Omental fat pad (tissue), 4 donors: ENCODE data around the gene GGTLC2. TPM values are rescaled to one million over a fixed set of nuclear protein-coding genes. Genes with fewer than 3 reads are reported as not detected.
A peak's percentile ranks its signal among the peaks of the same experiment; 100 is the strongest.
"Not testable (repeated sequence)": the region's sequence is repeated elsewhere in the genome, so short reads cannot be mapped to it uniquely, and the experiment has no call there.

Source experiments
- ATAC-seq: fragments of 150-250 bp; one replicate; pipeline ENCODE4 v1.9.1; 2016; ENCODE audit warnings: mild to moderate bottlenecking, moderate library complexity; ENCODE audit not compliant: low FRiP score
- DNase-seq: peaks from one replicate; pipeline ENCODE4 v3.0.0-alpha.2; 2019; ENCODE audit warnings: low spot score
- total RNA-seq, 4 donors: library from RNA; depleted of rRNA; stranded (reverse); fragments of >200 nt; gene quantifications; one replicate each; pipeline ENCODE4 v1.1.0, GENCODE V29; 2016
- TF ChIP-seq, protein P1 (sequence below), 3 donors: fragments of 450-650 bp; IDR thresholded peaks; one replicate each; pipeline ENCODE4 v1.5.1; 2016 to 2017; ENCODE audit warnings: antibody characterized with exemption in 3 of 3, mild to moderate bottlenecking in 3 of 3, moderate library complexity in 2 of 3

GGTLC2 gene
- total RNA-seq, 4 donors from 2014 or later: not detected

DNA sequence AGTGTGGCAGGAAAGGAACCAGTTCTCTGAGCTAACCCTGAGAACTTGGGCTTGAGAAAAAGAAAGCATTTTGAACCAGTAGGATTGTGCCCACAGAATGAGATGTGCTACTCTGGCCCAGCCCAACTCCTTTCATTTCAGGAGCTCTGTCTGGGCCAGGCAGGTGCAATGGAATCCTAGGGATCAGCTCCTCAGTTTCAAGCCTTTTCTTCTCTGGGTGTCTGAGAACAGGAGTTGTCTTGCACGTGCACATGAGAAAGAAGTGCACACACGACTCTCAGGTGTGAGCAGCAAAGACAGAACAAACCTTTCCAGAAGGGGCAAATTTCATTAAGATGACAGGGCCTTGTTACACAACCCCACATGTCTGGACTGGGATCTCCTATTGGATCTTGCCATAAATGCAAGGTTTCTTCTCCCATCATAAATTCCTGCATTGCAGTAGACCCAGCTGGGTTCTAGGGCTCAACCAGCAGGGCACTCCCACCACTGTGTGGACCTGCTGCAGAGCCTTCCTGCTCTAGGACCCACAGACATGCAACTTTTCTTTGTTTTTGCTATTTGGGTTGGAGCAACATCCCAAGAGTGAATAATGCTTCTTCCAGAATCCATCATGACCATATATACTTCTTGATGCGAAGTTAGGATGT lies 24.5 kb upstream of the GGTLC2 start:
- DNase-seq: no peak
- no peak for ATAC-seq
- TF ChIP-seq, protein P1, sequence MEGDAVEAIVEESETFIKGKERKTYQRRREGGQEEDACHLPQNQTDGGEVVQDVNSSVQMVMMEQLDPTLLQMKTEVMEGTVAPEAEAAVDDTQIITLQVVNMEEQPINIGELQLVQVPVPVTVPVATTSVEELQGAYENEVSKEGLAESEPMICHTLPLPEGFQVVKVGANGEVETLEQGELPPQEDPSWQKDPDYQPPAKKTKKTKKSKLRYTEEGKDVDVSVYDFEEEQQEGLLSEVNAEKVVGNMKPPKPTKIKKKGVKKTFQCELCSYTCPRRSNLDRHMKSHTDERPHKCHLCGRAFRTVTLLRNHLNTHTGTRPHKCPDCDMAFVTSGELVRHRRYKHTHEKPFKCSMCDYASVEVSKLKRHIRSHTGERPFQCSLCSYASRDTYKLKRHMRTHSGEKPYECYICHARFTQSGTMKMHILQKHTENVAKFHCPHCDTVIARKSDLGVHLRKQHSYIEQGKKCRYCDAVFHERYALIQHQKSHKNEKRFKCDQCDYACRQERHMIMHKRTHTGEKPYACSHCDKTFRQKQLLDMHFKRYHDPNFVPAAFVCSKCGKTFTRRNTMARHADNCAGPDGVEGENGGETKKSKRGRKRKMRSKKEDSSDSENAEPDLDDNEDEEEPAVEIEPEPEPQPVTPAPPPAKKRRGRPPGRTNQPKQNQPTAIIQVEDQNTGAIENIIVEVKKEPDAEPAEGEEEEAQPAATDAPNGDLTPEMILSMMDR (IDR thresholded peaks at IDR 0.05): no peak

DNA sequence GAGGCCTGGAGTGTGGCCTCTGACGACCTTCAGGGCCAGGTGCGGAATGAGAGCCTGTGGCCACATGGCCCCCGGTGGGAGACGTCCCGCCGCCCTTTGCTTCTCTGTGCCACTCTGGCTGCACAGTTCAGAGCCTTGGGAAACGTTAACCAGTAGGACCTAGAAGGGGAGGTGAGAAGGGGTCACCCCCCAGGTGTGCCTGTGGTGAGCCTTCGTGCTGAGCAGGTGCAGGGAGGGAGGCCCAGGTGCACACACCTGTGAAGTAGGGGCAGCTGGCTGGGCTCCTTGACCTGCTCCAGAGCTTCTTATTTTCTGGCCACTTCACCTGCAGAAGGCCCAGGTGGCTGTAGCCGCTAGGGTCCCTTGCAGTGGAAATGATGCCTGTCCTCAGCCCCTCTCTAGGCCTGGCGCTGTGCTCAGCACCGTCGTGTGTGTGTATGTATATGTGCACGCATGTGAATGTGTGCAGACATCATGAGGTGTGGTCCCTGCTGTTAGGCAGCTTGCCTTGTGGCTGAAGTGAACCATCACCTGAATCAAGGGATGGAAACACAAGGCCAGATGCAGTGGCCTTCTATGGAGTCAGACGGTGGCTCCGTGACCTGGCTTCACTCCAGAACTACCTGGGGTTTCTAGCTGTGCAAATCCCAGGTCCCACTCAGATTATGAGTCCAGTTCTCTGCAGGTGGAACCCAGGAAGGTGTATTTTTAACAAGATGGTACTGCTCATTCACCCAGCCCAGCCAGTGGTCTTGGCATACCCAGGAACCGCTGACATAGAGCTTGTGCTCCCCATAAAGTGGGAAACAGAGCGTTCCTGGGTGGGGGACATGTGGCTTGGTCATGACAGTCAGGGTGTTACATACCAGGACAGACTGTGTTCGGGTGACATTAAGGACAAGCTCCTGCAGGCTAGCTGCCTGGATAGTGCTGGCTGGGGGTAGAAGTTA lies 15.6 kb upstream of the GGTLC2 start:
- ATAC-seq: peak; percentile 68
- DNase-seq: not testable (repeated sequence)

- not testable (repeated sequence) for DNase-seq, ATAC-seq
These were observed 13.2 kb upstream of the GGTLC2 start for GRCh38 chr22:22631223-22631652.

GRCh38 chr22:22632226-22632625 lies 12.2 kb upstream of the GGTLC2 start:
- not testable (repeated sequence) for ATAC-seq, DNase-seq

DNA sequence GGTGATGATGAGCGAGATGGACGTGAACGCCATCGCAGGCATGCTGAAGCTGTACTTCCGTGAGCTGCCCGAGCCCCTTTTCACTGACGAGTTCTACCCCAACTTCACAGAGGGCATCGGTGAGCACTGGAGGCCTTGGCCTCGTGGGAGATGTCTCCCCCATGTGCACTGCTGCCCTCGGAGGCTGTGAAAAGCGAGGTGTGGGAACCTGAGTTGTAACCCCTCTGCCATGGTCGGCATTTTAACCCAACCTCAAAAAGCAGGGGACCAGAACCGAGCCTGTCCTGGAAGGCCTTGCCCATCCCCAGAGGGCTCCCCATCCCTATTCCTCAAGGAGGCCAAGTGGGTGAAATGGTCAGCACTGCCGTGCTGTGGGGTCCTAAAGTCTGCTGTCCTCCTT lies 10.9 kb upstream of the GGTLC2 start:
- not testable (repeated sequence) for DNase-seq, ATAC-seq

GRCh38 chr22:22636260-22636659 lies 8.2 kb upstream of the GGTLC2 start:
- not testable (repeated sequence) for DNase-seq, ATAC-seq

GRCh38 chr22:22638313-22638712 lies 6.1 kb upstream of the GGTLC2 start:
- not testable (repeated sequence) for ATAC-seq, DNase-seq

GRCh38 chr22:22642255-22642654 lies 2.2 kb upstream of the GGTLC2 start:
- not testable (repeated sequence) for ATAC-seq, DNase-seq

DNA sequence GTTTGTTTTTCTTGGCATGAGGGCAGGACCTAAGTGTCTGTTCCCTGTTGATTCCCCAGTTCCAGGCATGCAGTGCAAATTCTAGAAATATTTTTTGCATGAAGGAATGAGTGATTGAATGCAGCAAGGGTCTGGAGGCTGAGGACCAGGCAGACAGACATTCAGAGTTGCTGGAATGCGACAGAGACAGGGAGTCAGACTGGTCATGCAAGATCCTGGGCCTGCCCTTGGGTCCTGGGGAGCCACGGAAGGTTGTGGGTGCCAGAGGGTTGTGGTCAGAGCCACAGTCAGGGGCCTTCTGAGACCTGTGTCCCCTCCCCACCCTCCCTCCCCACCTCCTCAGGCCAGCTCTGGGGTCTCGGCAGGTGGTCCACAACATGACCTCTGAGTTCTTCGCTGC lies 1.6 kb downstream of the GGTLC2 start:
- ATAC-seq, DNase-seq: not testable (repeated sequence)

GRCh38 chr22:22647952-22648351 lies 3.5 kb downstream of the GGTLC2 start:
- TF ChIP-seq, protein P1 (IDR thresholded peaks at IDR 0.05): peak in 1 of 3 donors; percentile 7
- not testable (repeated sequence) for DNase-seq, ATAC-seq

DNA sequence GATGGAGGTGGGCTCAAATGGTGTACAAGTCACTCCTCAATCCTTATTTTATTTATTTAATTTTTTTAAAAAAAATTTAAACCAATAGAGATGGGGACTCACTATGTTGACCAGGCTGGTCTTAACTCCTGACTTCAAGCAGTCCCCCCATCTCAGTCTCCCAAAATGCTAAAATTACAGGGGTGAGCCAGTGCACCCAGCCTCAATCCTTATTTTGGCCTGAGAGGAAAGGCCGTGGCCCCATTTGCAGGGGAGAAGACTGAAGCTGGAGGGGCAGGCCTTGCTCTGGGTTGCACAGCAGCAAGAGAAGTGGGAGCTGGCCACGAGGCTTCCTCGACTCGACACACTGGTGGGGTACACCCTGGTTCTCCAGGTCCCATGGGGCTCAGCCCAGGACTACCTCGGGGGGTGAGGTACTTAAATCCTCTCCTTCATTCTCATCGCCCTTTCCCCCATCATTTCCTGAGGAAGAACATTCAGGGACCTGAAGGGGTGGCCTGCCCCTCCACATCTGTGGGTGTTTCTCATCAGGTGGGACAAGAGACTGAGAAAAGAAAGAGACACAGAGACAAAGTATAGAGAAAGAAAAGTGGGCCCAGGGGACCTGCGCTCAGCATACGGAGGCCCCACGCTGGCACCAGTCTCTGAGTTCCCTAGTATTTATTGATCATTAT lies 4.6 kb downstream of the GGTLC2 start:
- ATAC-seq, DNase-seq: not testable (repeated sequence)

- not testable (repeated sequence) for ATAC-seq, DNase-seq
These were observed 5.3 kb downstream of the GGTLC2 start for GRCh38 chr22:22649761-22650160.

DNA sequence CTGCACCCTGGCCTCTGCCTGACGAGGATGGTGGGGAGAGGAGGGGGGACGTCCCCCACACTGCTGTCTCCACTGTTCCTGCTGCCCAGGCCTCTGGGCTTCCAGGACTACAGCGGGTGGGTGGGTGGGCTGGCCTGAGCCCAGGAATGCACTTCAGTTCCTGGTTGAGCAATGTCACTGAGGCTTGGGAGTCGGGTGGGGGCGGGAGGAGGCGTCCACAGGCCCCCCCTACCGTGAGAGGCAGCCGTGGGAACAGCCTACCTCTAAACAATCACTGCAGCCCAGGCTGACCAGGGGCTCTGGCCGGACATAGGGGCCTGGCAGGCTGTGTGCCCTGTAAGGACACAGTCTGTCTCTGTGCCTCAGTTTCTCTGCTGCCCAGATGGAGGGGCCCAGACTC lies 6.0 kb downstream of the GGTLC2 start:
- not testable (repeated sequence) for ATAC-seq, DNase-seq

DNA sequence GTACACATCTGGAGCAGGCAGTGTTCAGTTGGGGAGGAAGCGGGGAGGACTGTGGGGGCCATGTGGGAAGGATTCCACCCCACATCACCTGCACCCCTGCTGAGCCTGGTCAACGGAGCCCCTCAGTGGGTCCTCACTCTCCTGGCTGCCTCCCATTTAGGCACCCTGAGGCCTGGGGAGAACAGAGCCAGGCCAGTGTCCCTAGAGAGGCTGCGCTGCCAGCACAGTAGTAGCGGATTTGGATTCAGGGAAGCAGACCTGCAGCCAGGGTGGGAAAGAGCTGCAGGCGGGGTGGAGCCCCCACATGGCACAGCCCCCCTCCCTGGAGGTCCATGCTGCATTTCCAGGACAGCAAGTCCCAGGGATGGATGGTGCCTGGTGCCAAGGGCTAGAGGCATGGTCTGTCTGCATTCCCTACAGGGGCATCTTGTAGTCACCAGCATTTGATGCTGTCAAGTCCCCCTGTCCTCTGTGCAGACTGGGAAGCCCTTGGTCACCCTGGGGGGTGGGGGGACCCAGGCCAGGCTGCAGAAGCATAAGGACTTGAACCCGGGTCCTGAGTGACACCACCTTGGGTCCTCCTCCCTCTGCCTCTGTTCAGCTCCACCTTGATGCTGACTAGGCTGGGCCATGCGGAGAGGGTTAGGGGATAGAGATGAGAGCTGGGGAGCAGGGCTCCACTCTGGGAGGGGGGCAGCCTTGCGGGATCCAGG lies 6.5 kb downstream of the GGTLC2 start:
- not testable (repeated sequence) for ATAC-seq, DNase-seq

GRCh38 chr22:22651593-22651992 lies 7.2 kb downstream of the GGTLC2 start:
- not testable (repeated sequence) for ATAC-seq, DNase-seq

DNA sequence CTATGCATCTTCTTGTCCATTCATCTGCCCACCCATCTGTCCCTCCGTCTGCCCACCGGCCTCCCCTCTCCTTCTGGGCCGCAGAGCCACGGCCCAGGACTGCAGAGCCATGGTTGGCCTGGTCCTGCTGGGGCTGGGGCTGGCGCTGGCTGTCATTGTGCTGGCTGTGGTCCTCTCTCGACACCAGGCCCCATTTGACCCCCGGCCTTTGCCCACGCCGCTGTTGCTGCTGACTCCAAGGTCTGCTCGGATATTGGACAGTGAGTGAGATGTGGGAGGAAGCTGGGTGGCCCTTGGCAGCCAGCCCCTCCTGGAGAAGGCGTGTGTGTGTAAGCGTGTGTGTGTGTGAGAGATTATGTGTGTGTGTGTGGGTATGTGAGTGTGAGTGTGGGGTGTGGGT lies 7.7 kb downstream of the GGTLC2 start:
- not testable (repeated sequence) for DNase-seq, ATAC-seq
